Neural cell (in vitro differentiated cells): ENCODE measurements around the gene AMPD1. TPM values are rescaled to one million over a fixed set of nuclear protein-coding genes. Genes with fewer than 3 reads are reported as not detected.

ENCODE experiments used
- H2AFZ ChIP-seq: fragments of 200-600, 300-800 bp; sonication (generic), shearing (Covaris generic); 2 replicates; pipeline ENCODE4 v1.6.0; 2014; ENCODE audit warnings: low read depth, mild to moderate bottlenecking, antibody characterized with exemption, low read length, moderate library complexity
- H3F3A ChIP-seq: fragments of 200-600 bp; shearing (Covaris generic); 2 replicates; pipeline ENCODE4 v1.6.1; 2016; ENCODE audit warnings: mild to moderate bottlenecking, moderate library complexity, mixed read lengths, antibody characterized with exemption, low read length; ENCODE audit not compliant: insufficient read depth, poor library complexity, severe bottlenecking
- H3K27ac ChIP-seq: fragments of 200-600, 300-800 bp; sonication (generic), shearing (Covaris generic); 2 replicates; pipeline ENCODE4 v1.5.1; 2014; ENCODE audit warnings: mild to moderate bottlenecking, low read length, moderate library complexity
- H3K27me3 ChIP-seq: fragments of 300-800, 200-600 bp; sonication (generic), shearing (Covaris generic); 2 replicates; pipeline ENCODE4 v1.6.0; 2014; ENCODE audit warnings: mild to moderate bottlenecking, low read depth, low read length, moderate library complexity; ENCODE audit not compliant: insufficient read depth
- H3K36me3 ChIP-seq: fragments of 300-800, 200-600 bp; sonication (generic), shearing (Covaris generic); 2 replicates; pipeline ENCODE4 v1.5.1; 2014; ENCODE audit warnings: mild to moderate bottlenecking, antibody characterized with exemption, low read length, moderate library complexity; ENCODE audit not compliant: insufficient read depth
- H3K4me2 ChIP-seq: fragments of 300-800, 200-600 bp; sonication (generic), shearing (Covaris generic); 2 replicates; pipeline ENCODE4 v1.6.0; 2014; ENCODE audit warnings: mild to moderate bottlenecking, low read length
- H3K4me3 ChIP-seq: fragments of 300-800, 200-600 bp; sonication (generic), shearing (Covaris generic); 2 replicates; pipeline ENCODE4 v1.5.1; 2014; ENCODE audit warnings: mild to moderate bottlenecking, low read length, moderate library complexity
- H3K79me2 ChIP-seq: fragments of 200-600 bp; shearing (Covaris generic); replicated peaks from 2 replicates; pipeline ENCODE4 v1.6.0; 2014; ENCODE audit warnings: mild to moderate bottlenecking, low read length, moderate library complexity; ENCODE audit not compliant: insufficient read depth
- H3K9ac ChIP-seq: fragments of 300-800, 200-600 bp; sonication (generic), shearing (Covaris generic); 2 replicates; pipeline ENCODE4 v1.6.1; 2016; ENCODE audit warnings: mild to moderate bottlenecking, low read length, mixed read lengths
- H3K9me2 ChIP-seq: fragments of 200-600 bp; shearing (Covaris generic); 2 replicates; pipeline ENCODE4 v1.6.1; 2016; ENCODE audit warnings: mild to moderate bottlenecking, low read length, mixed read lengths; ENCODE audit not compliant: insufficient read depth
- H3K9me3 ChIP-seq: fragments of 200-600, 300-800 bp; sonication (generic), shearing (Covaris generic); 2 replicates; pipeline ENCODE4 v1.6.1; 2016; ENCODE audit warnings: mild to moderate bottlenecking, mixed run types, low read length, moderate library complexity, mixed read lengths
- H4K20me1 ChIP-seq: fragments of 200-600 bp; shearing (Covaris generic); 2 replicates; pipeline ENCODE4 v1.6.1; 2016; ENCODE audit warnings: mild to moderate bottlenecking, mixed run types; ENCODE audit not compliant: insufficient read depth
- CTCF ChIP-seq: fragments of 450-650 bp; IDR thresholded peaks from 2 replicates; pipeline ENCODE4 v1.5.1; 2014; ENCODE audit warnings: antibody characterized with exemption, mild to moderate bottlenecking, moderate library complexity; ENCODE audit not compliant: poor library complexity, severe bottlenecking
- EP300 ChIP-seq: fragments of 450-650 bp; conservative IDR thresholded peaks from 2 replicates; pipeline ENCODE4 v1.6.1; 2014; ENCODE audit warnings: antibody characterized with exemption, mild to moderate bottlenecking, moderate library complexity; ENCODE audit not compliant: poor library complexity, severe bottlenecking
- EZH2 ChIP-seq: fragments of 200-600, 300-800 bp; shearing (Covaris generic), sonication (generic); IDR thresholded peaks from 2 replicates; pipeline ENCODE4 v1.6.1; 2014; ENCODE audit warnings: antibody characterized with exemption, low read length, borderline replicate concordance, mild to moderate bottlenecking; ENCODE audit not compliant: insufficient read depth, poor library complexity, severe bottlenecking
- MXI1 ChIP-seq: fragments of 450-650 bp; conservative IDR thresholded peaks from 2 replicates; pipeline ENCODE4 v1.6.1; 2014; ENCODE audit warnings: antibody characterized with exemption, mild to moderate bottlenecking; ENCODE audit not compliant: poor library complexity, severe bottlenecking
- POLR2AphosphoS5 ChIP-seq: IDR thresholded peaks from 2 replicates; pipeline ENCODE4 v1.6.1; 2012
- RAD21 ChIP-seq: fragments of 450-650 bp; conservative IDR thresholded peaks from 2 replicates; pipeline ENCODE4 v1.6.1; 2014; ENCODE audit warnings: antibody characterized with exemption, mild to moderate bottlenecking, moderate library complexity
- REST ChIP-seq: IDR thresholded peaks from 2 replicates; pipeline ENCODE4 v1.6.1; 2012; ENCODE audit warnings: borderline replicate concordance
- SMC3 ChIP-seq: fragments of 450-650 bp; conservative IDR thresholded peaks from 2 replicates; pipeline ENCODE4 v1.6.1; 2014; ENCODE audit warnings: antibody characterized with exemption, mild to moderate bottlenecking, moderate library complexity; ENCODE audit not compliant: poor library complexity
- TAF1 ChIP-seq: IDR thresholded peaks from 2 replicates; pipeline ENCODE4 v1.6.1; 2012; ENCODE audit warnings: low read depth
- polyA plus RNA-seq: library from polyadenylated mRNA; depleted of rRNA; stranded (reverse); fragments of >200 nt; gene quantifications from 2 replicates; pipeline ENCODE4 v1.2.3, GENCODE V29; 2014

The AMPD1 gene
- polyA plus RNA-seq, 1 donor from 2014 or later = not detected

- Histone ChIP-seq H3K9ac (no peak overlapping the region), H3K27me3 (no peaks in the 10 kb centered on the region), H3K4me3 (no peak overlapping the region), H2AFZ (no peak overlapping the region), H3K4me2 (no peak overlapping the region), H3K9me2 (no peaks in the 10 kb centered on the region), H3F3A (no peaks in the 10 kb centered on the region), H3K27ac (no peak overlapping the region), H3K79me2 (no peaks in the 10 kb centered on the region), H3K36me3 (no peaks in the 10 kb centered on the region), H3K9me3 (no peaks in the 10 kb centered on the region), H4K20me1 (no peaks in the 10 kb centered on the region)
- TF ChIP-seq MXI1 (no peak), CTCF (no peak), POLR2AphosphoS5 (no peak), TAF1 (no peak), EP300 (no peak), REST (no peak), RAD21 (no peak), EZH2 (no peak), SMC3 (no peak)
Measured at GRCh38 chr1:114685851-114686250, 9.5 kb downstream of the AMPD1 start.

GRCh38 chr1:114677691-114678090, 17.7 kb downstream of the AMPD1 start:
- H3K79me2 ChIP-seq = no peaks in the 10 kb centered on the region
- no peak overlapping the region for H3K27ac ChIP-seq
- no peaks in the 10 kb centered on the region for H3K27me3 ChIP-seq
- no peaks in the 10 kb centered on the region for H4K20me1 ChIP-seq
- no peak overlapping the region for H3K4me2 ChIP-seq
- no peak overlapping the region for H3K9ac ChIP-seq
- H3K9me3 ChIP-seq = no peaks in the 10 kb centered on the region
- no peaks in the 10 kb centered on the region for H3F3A ChIP-seq
- H2AFZ ChIP-seq = no peak overlapping the region
- no peaks in the 10 kb centered on the region for H3K36me3 ChIP-seq
- no peak overlapping the region for H3K4me3 ChIP-seq
- TF ChIP-seq TAF1 (no peak), MXI1 (no peak), POLR2AphosphoS5 (no peak), EP300 (no peak), REST (no peak), SMC3 (no peak), EZH2 (no peak), CTCF (no peak), RAD21 (no peak)
- H3K9me2 ChIP-seq = no peaks in the 10 kb centered on the region
